MG63 (cell line): ENCODE results near the gene CPSF7. TPM values are rescaled to one million over a fixed set of nuclear protein-coding genes. Genes with fewer than 3 reads are reported as not detected.
"Not testable (repeated sequence)": the region's sequence is repeated elsewhere in the genome, so short reads cannot be mapped to it uniquely, and the experiment has no call there.

ENCODE experiments used
- DNase-seq: peaks from one replicate; pipeline ENCODE4 v3.0.0-alpha.2; 2020
- H3K27me3 ChIP-seq: fragments of 250-450 bp; sonication (Bioruptor Pico); 2 replicates; pipeline ENCODE4 v1.5.1; 2020; ENCODE audit warnings: mild to moderate bottlenecking, moderate library complexity
- H3K36me3 ChIP-seq: fragments of 250-450 bp; sonication (Bioruptor Pico); 2 replicates; pipeline ENCODE4 v1.5.1; 2020; ENCODE audit warnings: mild to moderate bottlenecking, moderate library complexity
- H3K4me3 ChIP-seq: fragments of 250-450 bp; sonication (Bioruptor Pico); 2 replicates; pipeline ENCODE4 v1.5.1; 2020; ENCODE audit warnings: mild to moderate bottlenecking, moderate library complexity
- H3K9me3 ChIP-seq: fragments of 250-450 bp; sonication (Bioruptor Pico); 2 replicates; pipeline ENCODE4 v1.5.1; 2020; ENCODE audit warnings: mild to moderate bottlenecking, moderate library complexity
- total RNA-seq: library from RNA; depleted of rRNA; stranded (reverse); fragments of >200 nt; shearing (Covaris generic); gene quantifications from 2 replicates; pipeline ENCODE4 v1.2.3, GENCODE V29; 2014; ENCODE audit warnings: low replicate concordance; rRNA removed

CPSF7 gene
- 26.0 and 40.3 TPM in 2 replicates for total RNA-seq

- H3K9me3 ChIP-seq = no peaks in the 10 kb centered on the region
- DNase-seq = peak; percentile 98
- no peaks in the 10 kb centered on the region for H3K27me3 ChIP-seq
- H3K36me3 ChIP-seq = peaks cover 50% of the 10 kb centered on the region
- peak within 1 kb of the TSS; percentile 74 for H3K4me3 ChIP-seq
These were observed at the start of gene CPSF7, which contains the start of gene SDHAF2 for GRCh38 chr11:61429691-61430582. TSS of gene CPSF7 (minus strand) at chr11:61429975. CDS start at chr11:61429235, 740 bp downstream. TSS of gene SDHAF2 (plus strand) at chr11:61430124. CDS start at chr11:61430147, 23 bp downstream.

GRCh38 chr11:61477727-61478148 is 48.0 kb upstream of the CPSF7 start:
- no peak for DNase-seq
- Histone ChIP-seq H3K4me3 (no peak overlapping the region), H3K9me3 (peaks cover 4% of the 10 kb centered on the region; the same call in 1 of the 2 replicates), H3K36me3 (peaks cover 4% of the 10 kb centered on the region), H3K27me3 (no peaks in the 10 kb centered on the region)

DNA sequence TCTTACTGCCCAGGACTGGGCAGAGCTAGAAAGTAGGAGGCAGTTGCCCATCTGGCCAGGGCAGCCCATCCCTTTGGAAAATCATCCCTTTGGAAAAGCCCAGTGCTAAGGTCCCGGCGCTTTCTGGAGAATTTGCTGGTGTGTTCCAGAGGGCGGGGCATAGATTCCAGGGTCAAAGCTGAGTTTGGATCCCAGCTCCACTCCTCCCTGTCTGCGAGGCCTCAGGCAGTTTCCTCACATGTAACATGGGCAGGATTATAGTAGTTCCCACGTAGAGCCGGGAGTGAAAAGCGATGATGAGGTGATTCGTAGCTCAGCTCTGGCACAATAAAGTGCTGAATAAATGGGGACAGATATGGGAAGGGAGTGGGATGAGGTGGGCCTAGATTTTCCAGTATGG is 47.4 kb upstream of the CPSF7 start:
- H3K27me3 ChIP-seq = no peaks in the 10 kb centered on the region
- H3K9me3 ChIP-seq = peaks cover 4% of the 10 kb centered on the region; the same call in 1 of the 2 replicates
- no peak for DNase-seq
- no peak overlapping the region for H3K4me3 ChIP-seq
- H3K36me3 ChIP-seq = peaks cover 4% of the 10 kb centered on the region

- H3K9me3 ChIP-seq = peaks cover 4% of the 10 kb centered on the region; the same call in 1 of the 2 replicates
- no peak for DNase-seq
- H3K36me3 ChIP-seq = peaks cover 4% of the 10 kb centered on the region
- no peak overlapping the region for H3K4me3 ChIP-seq
- H3K27me3 ChIP-seq = no peaks in the 10 kb centered on the region
These were observed 46.6 kb upstream of the CPSF7 start for GRCh38 chr11:61476371-61476770.

- Histone ChIP-seq H3K9me3 (peaks cover 4% of the 10 kb centered on the region; the same call in 1 of the 2 replicates), H3K27me3 (no peaks in the 10 kb centered on the region), H3K4me3 (no peak overlapping the region), H3K36me3 (peaks cover 10% of the 10 kb centered on the region)
- DNase-seq = no peak
These were observed 45.7 kb upstream of the CPSF7 start for GRCh38 chr11:61475433-61475832.

DNA sequence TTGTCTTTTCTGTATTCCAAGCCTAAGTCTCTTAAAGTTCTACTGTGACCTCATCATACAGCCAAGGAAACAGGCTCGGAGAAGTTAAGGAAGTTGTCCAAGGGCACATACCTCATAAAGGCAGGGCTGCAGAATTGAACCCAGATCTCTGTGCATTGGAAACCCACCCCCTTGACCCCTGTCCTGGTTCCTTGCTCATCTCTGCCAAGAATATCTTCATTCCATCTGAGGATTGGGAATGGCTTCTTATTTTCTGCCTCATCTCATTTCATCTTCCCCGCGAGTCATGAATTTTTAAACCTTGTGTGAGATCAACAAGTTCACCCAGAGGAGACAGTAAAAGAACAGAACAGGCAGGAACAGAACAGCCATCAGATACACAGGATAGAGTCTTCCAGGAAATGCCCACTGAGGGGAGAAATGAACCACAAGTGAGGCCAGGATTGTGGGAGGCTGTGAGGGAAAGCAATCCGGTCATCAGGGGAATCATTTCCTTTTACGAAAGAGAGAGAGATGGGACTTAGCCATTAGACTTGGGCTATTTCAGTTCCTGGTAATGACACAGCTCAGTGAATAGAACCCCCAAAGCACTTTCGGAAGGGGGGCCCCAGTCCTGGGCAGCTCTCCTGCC is 44.4 kb upstream of the CPSF7 start:
- H3K9me3 ChIP-seq = peaks cover 4% of the 10 kb centered on the region; the same call in 1 of the 2 replicates
- no peaks in the 10 kb centered on the region for H3K27me3 ChIP-seq
- H3K36me3 ChIP-seq = peaks cover 10% of the 10 kb centered on the region
- no peak overlapping the region for H3K4me3 ChIP-seq
- no peak for DNase-seq

DNA sequence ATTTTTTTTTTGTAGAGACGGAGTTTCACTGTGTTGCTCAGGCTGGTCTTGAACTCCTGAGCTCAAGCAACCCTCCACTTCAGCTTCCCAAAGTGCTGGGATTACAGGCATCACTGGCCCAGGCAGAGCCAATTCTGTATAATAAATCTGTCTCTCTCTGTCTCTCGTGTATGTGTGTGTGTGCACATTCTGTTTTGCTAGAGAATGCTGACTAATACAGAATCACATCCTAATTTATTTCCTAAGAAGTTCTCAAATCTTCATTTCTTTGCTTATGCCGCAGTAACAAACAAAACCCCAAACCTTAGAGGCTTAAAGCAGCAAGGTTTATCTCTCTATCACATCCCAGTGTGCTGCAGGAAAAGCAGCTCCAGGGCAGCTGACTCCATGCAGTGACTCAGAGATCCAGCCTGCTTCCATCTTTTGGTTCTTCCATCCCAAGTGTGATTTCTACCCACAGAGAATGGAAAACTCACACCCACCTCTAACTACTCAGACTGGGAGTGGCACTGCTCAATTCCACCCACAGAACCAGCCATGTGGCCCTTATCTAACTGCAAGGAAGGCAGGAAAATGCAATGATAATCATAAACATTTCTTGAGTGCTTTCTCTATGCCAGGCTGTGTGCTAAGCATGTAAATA is 43.7 kb upstream of the CPSF7 start:
- no peak for DNase-seq
- Histone ChIP-seq H3K36me3 (peaks cover 10% of the 10 kb centered on the region), H3K27me3 (no peaks in the 10 kb centered on the region), H3K9me3 (peaks cover 4% of the 10 kb centered on the region; the same call in 1 of the 2 replicates), H3K4me3 (no peak overlapping the region)

DNA sequence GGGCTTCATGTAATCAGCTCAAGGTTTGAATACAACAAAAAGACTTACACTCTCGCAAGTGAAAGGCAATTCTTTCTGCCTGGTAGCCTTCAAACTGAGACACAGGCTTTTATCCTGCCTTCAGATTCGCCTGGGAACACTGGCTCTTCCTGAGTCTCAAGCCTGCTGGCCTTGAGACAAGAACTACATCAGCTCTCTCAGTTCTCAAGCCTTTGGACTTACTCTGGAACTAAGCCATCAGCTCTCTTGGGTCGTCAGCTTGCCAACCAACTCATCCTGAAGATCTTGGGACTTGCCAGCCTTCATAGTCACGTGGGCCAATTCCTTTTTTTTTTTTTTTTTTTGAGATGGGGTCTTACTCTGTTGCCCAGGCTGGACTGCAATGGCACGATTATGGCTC is 43.1 kb upstream of the CPSF7 start:
- Histone ChIP-seq H3K36me3 (peaks cover 10% of the 10 kb centered on the region), H3K9me3 (peaks cover 4% of the 10 kb centered on the region; the same call in 1 of the 2 replicates), H3K4me3 (no peak overlapping the region), H3K27me3 (no peaks in the 10 kb centered on the region)
- peak; percentile 86 for DNase-seq

- Histone ChIP-seq H3K36me3 (peaks cover 10% of the 10 kb centered on the region), H3K4me3 (no peak overlapping the region), H3K9me3 (peaks cover 4% of the 10 kb centered on the region; the same call in 1 of the 2 replicates), H3K27me3 (no peaks in the 10 kb centered on the region)
- DNase-seq = peak; percentile 77
These were observed 42.5 kb upstream of the CPSF7 start for GRCh38 chr11:61472282-61472681.

DNA sequence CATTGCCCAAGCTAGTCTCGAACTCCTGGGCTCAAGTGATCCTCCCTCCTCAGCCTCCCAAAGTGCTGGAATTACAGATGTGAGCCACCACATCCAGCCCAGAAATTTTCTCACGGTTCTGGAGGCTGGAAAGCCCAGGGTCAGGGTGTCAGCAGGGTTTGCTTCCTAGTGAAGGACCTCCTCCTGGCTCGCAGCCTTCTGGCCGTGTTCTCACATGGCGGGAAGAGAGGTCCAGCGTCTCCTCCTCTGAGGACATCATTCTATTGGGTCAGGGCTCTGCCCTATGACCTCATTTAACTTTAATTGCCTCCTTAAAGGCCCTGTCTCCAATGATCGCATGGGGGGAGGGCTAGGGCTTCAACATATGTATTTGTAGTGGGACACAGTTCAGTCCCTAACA is 38.2 kb upstream of the CPSF7 start:
- Histone ChIP-seq H3K4me3 (no peak overlapping the region), H3K27me3 (no peaks in the 10 kb centered on the region), H3K36me3 (peaks cover 6% of the 10 kb centered on the region), H3K9me3 (no peaks in the 10 kb centered on the region)
- no peak for DNase-seq

GRCh38 chr11:61467602-61468001 is 37.8 kb upstream of the CPSF7 start:
- not testable (repeated sequence) for DNase-seq, H3K4me3 ChIP-seq, H3K36me3 ChIP-seq, H3K27me3 ChIP-seq, H3K9me3 ChIP-seq

DNA sequence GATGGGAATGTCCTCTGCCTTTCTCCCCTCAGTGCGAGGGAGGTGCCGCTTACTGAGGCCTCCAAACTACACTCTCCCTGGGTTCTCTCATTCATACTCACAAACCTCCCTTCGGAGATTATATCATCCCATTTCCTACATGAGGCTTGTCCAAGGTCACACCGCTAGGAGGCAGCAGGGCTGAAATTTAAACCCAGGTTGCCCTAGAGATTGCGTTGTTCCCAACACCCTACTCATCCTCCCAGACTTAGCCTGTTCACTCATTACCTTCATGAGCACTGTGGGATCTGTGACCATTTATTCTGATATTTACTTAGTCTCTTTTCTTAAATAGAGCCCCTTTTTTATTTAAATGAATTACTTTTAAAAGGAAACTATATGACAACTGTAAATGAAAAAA is 31.2 kb upstream of the CPSF7 start:
- Histone ChIP-seq H3K4me3 (no peak overlapping the region), H3K36me3 (no peaks in the 10 kb centered on the region; the same call in 1 of the 2 replicates), H3K9me3 (no peaks in the 10 kb centered on the region), H3K27me3 (no peaks in the 10 kb centered on the region)
- DNase-seq = no peak

- Histone ChIP-seq H3K36me3 (peaks cover 3% of the 10 kb centered on the region), H3K4me3 (no peak overlapping the region), H3K27me3 (no peaks in the 10 kb centered on the region), H3K9me3 (no peaks in the 10 kb centered on the region)
- peak; percentile 81 for DNase-seq
These were observed 30.7 kb upstream of the CPSF7 start for GRCh38 chr11:61460474-61460881.

GRCh38 chr11:61454520-61454919 is 24.7 kb upstream of the CPSF7 start:
- Histone ChIP-seq H3K9me3 (no peaks in the 10 kb centered on the region), H3K36me3 (peaks cover 24% of the 10 kb centered on the region), H3K27me3 (no peaks in the 10 kb centered on the region), H3K4me3 (no peak overlapping the region)
- no peak for DNase-seq

DNA sequence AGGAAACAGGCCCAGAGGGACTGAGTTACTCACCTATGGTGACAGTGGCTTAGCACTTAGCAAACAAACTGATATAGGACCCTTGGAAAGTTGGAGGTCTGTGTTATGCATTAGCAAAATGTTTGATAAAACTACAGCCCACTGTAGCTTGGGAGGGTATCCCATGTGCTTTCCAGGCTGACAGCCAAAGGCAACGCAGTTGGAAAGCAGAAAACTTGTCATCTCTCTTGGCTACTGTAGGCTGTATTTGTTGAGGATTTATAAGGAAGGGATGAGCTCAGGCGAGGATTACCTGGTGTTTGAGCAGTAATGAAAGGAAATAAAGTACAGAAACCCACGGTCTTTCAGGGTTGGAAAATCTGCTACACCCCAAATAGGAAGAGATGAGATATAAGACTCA is 23.9 kb upstream of the CPSF7 start:
- Histone ChIP-seq H3K36me3 (peaks cover 28% of the 10 kb centered on the region), H3K4me3 (no peak overlapping the region), H3K9me3 (no peaks in the 10 kb centered on the region), H3K27me3 (no peaks in the 10 kb centered on the region)
- DNase-seq = no peak

GRCh38 chr11:61452825-61453224 is 23.1 kb upstream of the CPSF7 start:
- no peak for DNase-seq
- Histone ChIP-seq H3K4me3 (no peak overlapping the region), H3K27me3 (no peaks in the 10 kb centered on the region), H3K36me3 (peaks cover 36% of the 10 kb centered on the region), H3K9me3 (no peaks in the 10 kb centered on the region)

DNA sequence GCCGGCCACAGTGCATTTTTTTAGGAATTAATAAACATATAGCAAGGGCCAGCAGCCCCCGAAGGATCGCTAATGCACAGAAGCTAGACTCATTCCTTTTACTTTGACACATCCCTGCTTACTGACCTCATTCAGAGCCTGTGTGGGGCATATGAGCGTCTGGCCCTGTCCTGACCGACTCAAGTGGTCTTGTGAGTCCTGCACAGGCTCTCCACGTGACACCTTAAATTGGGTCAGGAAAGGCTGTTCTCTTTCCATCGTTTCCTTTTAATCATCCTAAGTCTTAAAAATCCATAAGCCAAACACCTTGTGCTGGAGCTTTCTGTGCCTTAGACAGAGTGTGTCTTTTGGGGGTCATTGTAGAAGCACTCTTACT is 18.8 kb upstream of the CPSF7 start:
- Histone ChIP-seq H3K9me3 (no peaks in the 10 kb centered on the region), H3K36me3 (peaks cover 60% of the 10 kb centered on the region)
- DNase-seq = no peak

More for the DNA sequence above, 18.8 kb upstream of the CPSF7 start:
- Histone ChIP-seq H3K4me3 (no peak overlapping the region), H3K27me3 (no peaks in the 10 kb centered on the region)
